LNCAP (cell line): Measurements from ENCODE around the gene SELENOK.
A peak's percentile ranks its signal among the peaks of the same experiment; 100 is the strongest.

Experiments
- TF ChIP-seq, protein P1 (sequence below): fragments of 450-650 bp; IDR thresholded peaks from 2 replicates; pipeline ENCODE4 v1.5.1; 2017; ENCODE audit warnings: mild to moderate bottlenecking

The SELENOK gene

DNA sequence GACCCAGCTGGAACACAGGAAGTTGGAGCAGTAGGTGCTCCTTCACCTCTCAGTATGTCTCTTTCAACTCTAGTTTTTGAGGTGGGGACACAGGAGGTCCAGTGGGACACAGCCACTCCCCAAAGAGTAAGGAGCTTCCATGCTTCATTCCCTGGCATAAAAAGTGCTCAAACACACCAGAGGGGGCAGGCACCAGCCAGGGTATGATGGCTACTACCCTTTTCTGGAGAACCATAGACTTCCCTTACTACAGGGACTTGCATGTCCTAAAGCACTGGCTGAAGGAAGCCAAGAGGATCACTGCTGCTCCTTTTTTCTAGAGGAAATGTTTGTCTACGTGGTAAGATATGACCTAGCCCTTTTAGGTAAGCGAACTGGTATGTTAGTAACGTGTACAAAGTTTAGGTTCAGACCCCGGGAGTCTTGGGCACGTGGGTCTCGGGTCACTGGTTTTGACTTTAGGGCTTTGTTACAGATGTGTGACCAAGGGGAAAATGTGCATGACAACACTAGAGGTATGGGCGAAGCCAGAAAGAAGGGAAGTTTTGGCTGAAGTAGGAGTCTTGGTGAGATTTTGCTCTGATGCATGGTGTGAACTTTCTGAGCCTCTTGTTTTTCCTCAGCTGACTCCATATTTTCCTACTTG is 33.4 kb downstream of the SELENOK start:
- TF ChIP-seq, protein P1, sequence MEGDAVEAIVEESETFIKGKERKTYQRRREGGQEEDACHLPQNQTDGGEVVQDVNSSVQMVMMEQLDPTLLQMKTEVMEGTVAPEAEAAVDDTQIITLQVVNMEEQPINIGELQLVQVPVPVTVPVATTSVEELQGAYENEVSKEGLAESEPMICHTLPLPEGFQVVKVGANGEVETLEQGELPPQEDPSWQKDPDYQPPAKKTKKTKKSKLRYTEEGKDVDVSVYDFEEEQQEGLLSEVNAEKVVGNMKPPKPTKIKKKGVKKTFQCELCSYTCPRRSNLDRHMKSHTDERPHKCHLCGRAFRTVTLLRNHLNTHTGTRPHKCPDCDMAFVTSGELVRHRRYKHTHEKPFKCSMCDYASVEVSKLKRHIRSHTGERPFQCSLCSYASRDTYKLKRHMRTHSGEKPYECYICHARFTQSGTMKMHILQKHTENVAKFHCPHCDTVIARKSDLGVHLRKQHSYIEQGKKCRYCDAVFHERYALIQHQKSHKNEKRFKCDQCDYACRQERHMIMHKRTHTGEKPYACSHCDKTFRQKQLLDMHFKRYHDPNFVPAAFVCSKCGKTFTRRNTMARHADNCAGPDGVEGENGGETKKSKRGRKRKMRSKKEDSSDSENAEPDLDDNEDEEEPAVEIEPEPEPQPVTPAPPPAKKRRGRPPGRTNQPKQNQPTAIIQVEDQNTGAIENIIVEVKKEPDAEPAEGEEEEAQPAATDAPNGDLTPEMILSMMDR, result no peak

DNA sequence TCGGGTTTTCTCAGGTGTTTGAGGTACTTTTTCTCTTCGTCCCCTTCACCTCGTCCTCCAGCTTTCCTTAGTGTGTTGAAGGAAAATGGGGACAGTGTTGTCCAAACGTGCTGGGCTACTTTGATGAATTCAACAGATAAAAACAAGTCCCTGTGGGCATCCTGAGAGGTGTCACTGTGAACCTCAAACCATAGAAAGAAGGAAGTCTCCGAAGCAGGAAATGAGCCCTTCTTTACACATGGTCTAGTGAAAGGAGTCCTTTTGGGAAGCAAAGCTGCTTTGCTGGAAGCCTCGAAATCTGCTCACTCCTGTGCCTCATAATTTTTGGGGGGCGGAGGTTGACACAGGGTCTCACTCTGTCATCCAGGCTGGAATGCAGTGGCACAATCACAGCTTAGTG is 34.7 kb downstream of the SELENOK start:
- TF ChIP-seq, protein P1, result no peak

DNA sequence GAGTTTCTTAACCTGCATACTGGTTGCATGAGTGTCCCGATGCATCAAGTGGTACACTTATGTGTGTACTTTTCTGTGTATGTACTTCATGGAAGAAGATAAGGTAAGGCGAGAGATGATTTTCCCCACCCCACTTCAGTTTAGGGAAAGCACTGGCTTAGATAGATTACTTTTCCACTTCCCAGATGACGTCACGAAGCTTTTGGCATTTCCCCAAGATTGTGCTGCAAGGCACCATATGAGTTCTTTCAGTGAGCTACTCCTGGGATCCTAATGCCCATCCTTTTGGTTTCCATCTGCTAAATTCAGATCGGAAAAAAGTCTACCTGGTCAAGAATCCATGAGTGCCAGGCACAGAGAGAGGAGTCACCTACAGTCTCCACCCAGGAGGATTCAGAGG is 40.8 kb downstream of the SELENOK start:
- TF ChIP-seq, protein P1, result no peak

DNA sequence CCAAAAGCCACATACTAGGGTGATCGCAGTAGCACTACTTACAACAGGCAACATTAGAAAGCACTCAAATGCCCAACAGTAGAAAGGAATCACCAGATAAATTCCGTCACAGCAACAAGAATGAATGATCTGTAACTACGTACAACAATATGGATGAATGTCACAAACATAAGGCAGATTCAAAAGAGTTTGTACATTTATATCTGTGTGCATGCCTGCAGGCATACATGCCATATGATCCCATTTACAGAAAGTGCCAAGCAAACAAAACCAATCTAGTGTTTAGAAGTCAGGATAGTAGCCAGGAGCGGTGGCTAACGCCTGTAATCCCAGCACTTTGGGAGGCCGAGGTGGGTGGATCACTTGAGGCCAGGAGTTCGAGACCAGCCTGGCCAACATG is 41.7 kb downstream of the SELENOK start:
- TF ChIP-seq, protein P1, result no peak

DNA sequence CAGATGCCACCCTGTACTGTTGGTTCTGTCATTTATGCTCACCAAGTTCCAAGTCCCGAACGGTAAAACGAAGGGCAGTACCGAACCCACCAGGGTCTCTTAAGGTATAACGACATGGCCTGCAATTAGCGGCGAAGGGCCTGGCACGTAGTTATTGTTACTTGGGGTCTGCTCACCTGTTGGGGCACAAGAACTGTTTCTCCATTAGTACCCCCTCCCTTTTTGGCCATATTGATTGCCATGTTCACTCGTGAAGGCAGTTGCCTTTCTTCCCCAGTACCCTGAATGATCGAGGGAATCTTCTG is 44.9 kb downstream of the SELENOK start:
- TF ChIP-seq, protein P1, result no peak

DNA sequence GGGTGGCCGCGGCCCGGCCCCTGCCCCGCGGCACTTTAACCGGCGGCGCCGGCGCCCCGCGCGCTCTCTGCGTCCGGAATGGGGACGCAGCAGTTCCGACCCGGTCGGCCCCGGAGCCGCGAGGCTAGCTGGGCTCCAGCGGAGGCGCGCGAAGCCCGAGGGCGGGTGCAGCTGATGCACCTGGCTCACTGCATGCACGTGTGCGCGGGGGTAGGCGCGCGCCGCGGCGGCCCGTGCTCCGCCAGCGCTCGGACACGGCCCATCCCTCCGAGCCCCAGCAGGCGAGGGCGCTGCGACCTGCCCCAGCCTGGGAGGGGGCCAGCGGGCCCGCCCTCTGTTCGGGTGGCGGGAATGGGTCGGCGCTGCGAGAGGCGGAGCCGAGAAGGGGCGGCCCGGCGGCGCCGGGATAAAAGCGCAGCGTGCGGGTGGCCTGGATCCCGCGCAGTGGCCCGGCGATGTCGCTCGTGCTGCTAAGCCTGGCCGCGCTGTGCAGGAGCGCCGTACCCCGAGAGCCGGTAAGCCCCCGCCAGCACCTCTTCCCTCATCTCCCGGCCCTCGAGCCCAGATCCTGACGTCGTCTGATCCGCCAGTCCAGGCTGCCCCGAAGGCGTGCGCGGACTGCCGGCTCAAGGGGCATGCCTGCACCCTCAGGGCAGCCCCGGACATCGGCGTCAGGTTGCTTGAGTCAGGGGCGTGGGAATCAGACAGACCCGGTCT is 45.4 kb downstream of the SELENOK start, which contains the start of the genes CHDH and IL17RB:
CHDH (minus strand) TSS at position 286 of the 717 bp plus-strand sequence. CDS start 22,411 bp downstream, outside the sequence.
IL17RB (plus strand) TSS at position 435 of the 717 bp plus-strand sequence; CDS start at position 456, 21 bp downstream.
- TF ChIP-seq, protein P1, result peak; percentile 25; the same call in 1 of the 2 replicates

DNA sequence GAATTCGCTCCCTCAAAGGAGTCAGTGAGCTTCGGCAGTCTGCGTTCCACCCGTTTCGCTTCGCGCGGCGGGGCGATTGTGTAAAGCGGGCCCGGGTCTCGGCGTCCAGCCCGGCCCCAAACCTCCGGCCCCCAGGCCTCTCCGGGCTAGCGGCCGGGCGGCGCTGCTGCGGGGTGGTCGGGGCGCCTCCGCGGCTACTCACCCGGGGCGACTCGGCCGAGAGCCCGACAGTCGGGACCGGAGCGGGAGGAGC is 45.9 kb downstream of the SELENOK start:
- TF ChIP-seq, protein P1, result no peak
